ENCODE measurements around the gene AIG1. TPM values are rescaled to one million over a fixed set of nuclear protein-coding genes. Genes with fewer than 3 reads are reported as not detected.

The AIG1 gene
- total RNA-seq, 1 donor from 2014 or later, result 14.3 TPM

- Mint-ChIP-seq H3K4me3 (ENCODE audit: unreplicated experiment) (no peak overlapping the region), H3K27ac (ENCODE audit: unreplicated experiment) (no peak overlapping the region), H3K9me3 (ENCODE audit: unreplicated experiment) (no peaks in the 10 kb centered on the region), H3K27me3 (ENCODE audit: unreplicated experiment) (no peaks in the 10 kb centered on the region), H3K36me3 (ENCODE audit: unreplicated experiment) (no peaks in the 10 kb centered on the region), H3K4me1 (ENCODE audit: low read depth, unreplicated experiment) (no peaks in the 10 kb centered on the region)
- DNase-seq, result no peak
- TF ChIP-seq, protein P1, sequence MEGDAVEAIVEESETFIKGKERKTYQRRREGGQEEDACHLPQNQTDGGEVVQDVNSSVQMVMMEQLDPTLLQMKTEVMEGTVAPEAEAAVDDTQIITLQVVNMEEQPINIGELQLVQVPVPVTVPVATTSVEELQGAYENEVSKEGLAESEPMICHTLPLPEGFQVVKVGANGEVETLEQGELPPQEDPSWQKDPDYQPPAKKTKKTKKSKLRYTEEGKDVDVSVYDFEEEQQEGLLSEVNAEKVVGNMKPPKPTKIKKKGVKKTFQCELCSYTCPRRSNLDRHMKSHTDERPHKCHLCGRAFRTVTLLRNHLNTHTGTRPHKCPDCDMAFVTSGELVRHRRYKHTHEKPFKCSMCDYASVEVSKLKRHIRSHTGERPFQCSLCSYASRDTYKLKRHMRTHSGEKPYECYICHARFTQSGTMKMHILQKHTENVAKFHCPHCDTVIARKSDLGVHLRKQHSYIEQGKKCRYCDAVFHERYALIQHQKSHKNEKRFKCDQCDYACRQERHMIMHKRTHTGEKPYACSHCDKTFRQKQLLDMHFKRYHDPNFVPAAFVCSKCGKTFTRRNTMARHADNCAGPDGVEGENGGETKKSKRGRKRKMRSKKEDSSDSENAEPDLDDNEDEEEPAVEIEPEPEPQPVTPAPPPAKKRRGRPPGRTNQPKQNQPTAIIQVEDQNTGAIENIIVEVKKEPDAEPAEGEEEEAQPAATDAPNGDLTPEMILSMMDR (IDR thresholded peaks at IDR 0.05; ENCODE audit: partially characterized antibody, unreplicated experiment), result no peak
Observed at GRCh38 chr6:143333081-143333480, 272.4 kb downstream of the AIG1 start.

- Mint-ChIP-seq H3K9me3 (ENCODE audit: unreplicated experiment) (no peaks in the 10 kb centered on the region), H3K4me1 (ENCODE audit: low read depth, unreplicated experiment) (no peaks in the 10 kb centered on the region), H3K27ac (ENCODE audit: unreplicated experiment) (no peak overlapping the region), H3K27me3 (ENCODE audit: unreplicated experiment) (no peaks in the 10 kb centered on the region), H3K36me3 (ENCODE audit: unreplicated experiment) (no peaks in the 10 kb centered on the region), H3K4me3 (ENCODE audit: unreplicated experiment) (no peak overlapping the region)
- DNase-seq, result no peak
- TF ChIP-seq, protein P1 (IDR thresholded peaks at IDR 0.05; ENCODE audit: partially characterized antibody, unreplicated experiment), result no peak
Observed at GRCh38 chr6:143333749-143334520, 273.2 kb downstream of the AIG1 start.

GRCh38 chr6:143335865-143336264 is 275.2 kb downstream of the AIG1 start:
- no peak for DNase-seq
- Mint-ChIP-seq H3K36me3 (ENCODE audit: unreplicated experiment) (no peaks in the 10 kb centered on the region), H3K27me3 (ENCODE audit: unreplicated experiment) (no peaks in the 10 kb centered on the region), H3K9me3 (ENCODE audit: unreplicated experiment) (no peaks in the 10 kb centered on the region), H3K4me1 (ENCODE audit: low read depth, unreplicated experiment) (no peaks in the 10 kb centered on the region), H3K27ac (ENCODE audit: unreplicated experiment) (no peak overlapping the region), H3K4me3 (ENCODE audit: unreplicated experiment) (no peak overlapping the region)
- TF ChIP-seq, protein P1 (IDR thresholded peaks at IDR 0.05; ENCODE audit: partially characterized antibody, unreplicated experiment), result no peak

DNA sequence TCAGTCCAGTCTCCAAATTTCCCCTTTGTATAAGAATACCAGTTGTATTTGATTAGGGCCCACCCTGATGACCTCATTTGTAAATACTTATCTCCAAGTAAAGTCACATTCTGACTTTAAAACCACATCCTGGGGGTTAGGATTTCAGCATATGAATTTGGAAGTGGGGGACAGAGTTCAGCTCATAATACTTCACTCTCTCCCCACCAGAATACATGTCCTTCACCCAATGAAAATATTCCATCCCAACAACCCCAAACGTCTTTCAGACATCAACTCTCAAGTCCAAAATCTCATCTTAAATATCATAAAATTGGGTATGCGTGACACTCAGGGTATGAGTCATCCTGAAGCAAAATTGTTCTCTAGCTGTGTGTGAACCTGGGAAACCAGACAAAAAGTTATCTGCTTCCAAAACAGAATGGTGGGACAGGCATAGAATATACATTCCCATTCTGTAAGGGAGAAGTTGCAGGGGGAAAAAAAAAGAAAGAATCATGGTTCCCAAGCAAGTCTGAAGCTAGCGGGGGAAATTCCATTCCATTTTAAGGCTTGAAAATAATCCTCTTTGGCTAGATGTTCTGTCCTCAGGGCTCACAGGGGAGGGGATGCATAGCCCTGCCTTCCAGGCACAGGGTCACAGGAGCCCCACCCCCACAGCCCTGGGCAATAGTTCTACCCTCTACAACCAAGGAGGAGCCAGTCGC is 275.9 kb downstream of the AIG1 start:
- Mint-ChIP-seq H3K4me3 (ENCODE audit: unreplicated experiment) (no peak overlapping the region), H3K9me3 (ENCODE audit: unreplicated experiment) (no peaks in the 10 kb centered on the region), H3K27ac (ENCODE audit: unreplicated experiment) (no peak overlapping the region), H3K27me3 (ENCODE audit: unreplicated experiment) (no peaks in the 10 kb centered on the region), H3K4me1 (ENCODE audit: low read depth, unreplicated experiment) (no peaks in the 10 kb centered on the region), H3K36me3 (ENCODE audit: unreplicated experiment) (no peaks in the 10 kb centered on the region)
- TF ChIP-seq, protein P1 (IDR thresholded peaks at IDR 0.05; ENCODE audit: partially characterized antibody, unreplicated experiment), result no peak
- DNase-seq, result no peak
